AG08395 (cell line): ENCODE data around the gene EWSR1.
A peak's percentile ranks its signal among the peaks of the same experiment; 100 is the strongest.
"Not testable (repeated sequence)": the region's sequence is repeated elsewhere in the genome, so short reads cannot be mapped to it uniquely, and the experiment has no call there.

Experiments
- DNase-seq: peaks from one replicate; pipeline ENCODE4 v3.0.0; 2012; ENCODE audit warnings: mixed read lengths, low spot score

EWSR1 gene

GRCh38 chr22:29339381-29340235 lies 71.5 kb downstream of the EWSR1 start:
- no peak for DNase-seq

DNA sequence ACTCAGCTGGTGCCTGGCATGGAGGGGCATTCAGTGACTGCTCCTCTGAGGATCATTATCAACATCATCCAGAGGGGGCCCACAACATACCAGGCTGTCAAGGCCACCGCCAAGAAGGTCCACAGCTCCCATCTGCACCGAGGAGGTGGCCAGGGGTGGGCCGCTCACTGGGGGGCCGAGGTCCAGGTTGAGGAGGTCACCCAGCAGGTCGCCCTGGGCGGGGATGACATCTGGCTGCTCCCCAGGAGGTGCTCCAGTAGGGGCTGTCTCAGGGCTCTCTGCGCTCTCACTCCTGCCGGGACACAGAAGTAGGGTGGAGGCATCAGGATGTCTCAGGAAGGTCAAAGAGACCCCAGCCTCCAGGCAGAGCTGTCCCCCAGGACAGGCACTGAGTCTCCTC lies 72.5 kb downstream of the EWSR1 start:
- no peak for DNase-seq

- no peak for DNase-seq
Observed at GRCh38 chr22:29341056-29341848, 73.2 kb downstream of the EWSR1 start.

GRCh38 chr22:29341849-29342127 lies 73.7 kb downstream of the EWSR1 start:
- DNase-seq, result no peak

GRCh38 chr22:29342177-29342576 lies 74.1 kb downstream of the EWSR1 start:
- no peak for DNase-seq

GRCh38 chr22:29342577-29343312 lies 74.7 kb downstream of the EWSR1 start:
- DNase-seq, result no peak

DNA sequence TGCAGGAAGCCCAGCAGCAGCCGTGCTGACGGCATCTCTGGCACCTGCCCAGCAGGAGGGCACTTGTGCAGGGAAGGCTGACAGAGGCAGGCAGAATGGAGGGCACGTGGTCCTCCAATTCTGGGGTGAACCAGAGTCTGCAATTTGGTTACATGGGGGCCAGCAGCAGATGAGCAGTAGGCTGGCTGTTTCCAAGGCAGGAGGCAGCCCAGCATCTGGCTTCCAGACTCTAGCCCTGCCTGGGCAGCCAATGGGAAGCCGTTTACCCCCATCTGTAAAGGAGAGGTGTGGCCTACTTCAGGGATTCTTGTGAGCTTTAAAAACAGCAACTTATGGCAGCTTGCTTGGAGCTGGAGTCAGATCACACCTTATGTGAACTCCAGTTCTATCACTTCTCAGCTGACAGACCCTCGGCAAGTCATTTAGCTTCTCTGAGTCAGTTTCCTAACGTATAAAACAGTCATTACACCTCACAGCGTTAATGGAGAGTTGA lies 75.3 kb downstream of the EWSR1 start:
- peak; percentile 92 for DNase-seq

GRCh38 chr22:29344137-29344536 lies 76.1 kb downstream of the EWSR1 start:
- peak; percentile 96 for DNase-seq

DNA sequence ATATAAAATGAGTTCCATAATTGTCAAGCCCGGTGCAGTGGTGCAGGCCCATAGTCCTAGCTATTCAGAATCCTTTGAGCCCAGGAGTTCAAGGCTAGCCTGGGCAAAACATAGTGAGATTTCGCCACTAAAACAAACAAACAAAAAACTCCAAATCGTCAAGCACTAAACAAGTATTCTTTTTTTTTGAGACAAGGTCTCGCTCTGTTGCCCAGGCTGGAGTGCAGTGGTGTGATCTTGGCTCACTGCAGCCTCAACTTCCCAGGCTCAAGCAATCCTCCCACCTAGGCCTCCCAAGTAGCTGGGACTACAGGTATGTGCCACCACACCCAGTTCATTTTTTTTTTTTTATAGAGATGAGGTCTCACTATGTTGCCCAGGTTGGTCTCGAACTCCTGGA lies 76.8 kb downstream of the EWSR1 start:
- DNase-seq, result not testable (repeated sequence)

GRCh38 chr22:29345932-29346331 lies 77.9 kb downstream of the EWSR1 start:
- DNase-seq, result no peak

GRCh38 chr22:29346659-29347058 lies 78.6 kb downstream of the EWSR1 start:
- DNase-seq, result no peak

GRCh38 chr22:29348041-29348440 lies 80.0 kb downstream of the EWSR1 start:
- DNase-seq, result no peak

DNA sequence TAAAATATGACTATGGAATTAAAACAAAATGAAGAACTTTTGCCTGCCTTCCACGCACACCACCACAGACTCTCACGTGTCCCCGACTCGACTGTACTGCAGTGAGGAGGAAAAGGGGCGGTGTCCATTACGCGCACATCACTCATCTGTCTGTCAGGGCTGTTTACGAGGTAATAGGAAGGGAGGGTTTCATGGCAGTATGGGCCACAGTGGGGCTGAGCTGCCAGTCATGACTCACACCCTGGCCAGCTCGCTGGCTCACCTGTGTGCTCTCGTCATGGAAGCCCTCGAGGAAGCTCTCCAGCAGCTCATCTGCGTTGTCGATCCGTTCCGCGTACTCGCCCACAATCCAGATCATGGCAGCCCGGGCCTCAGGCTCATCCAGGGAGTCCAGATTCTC lies 80.9 kb downstream of the EWSR1 start:
- DNase-seq, result no peak
